CD4-positive, alpha-beta memory T cell (primary cell): ENCODE results near the gene ARHGAP27. TPM values are rescaled to one million over a fixed set of nuclear protein-coding genes. Genes with fewer than 3 reads are reported as not detected.

Experiments used
- CTCF ChIA-PET: fragments of 350-600 bp; sonication (Branson Sonifier 250); formaldehyde crosslinking; loops from one replicate; lab custom pipeline; 2021; ENCODE audit warnings: inconsistent platforms; ENCODE audit not compliant: partially characterized antibody; lab: Charles Lee
- POLR2A ChIA-PET: fragments of 350-600 bp; sonication (Branson Sonifier 250); formaldehyde crosslinking; loops from one replicate; lab custom pipeline; 2021; ENCODE audit not compliant: partially characterized antibody; lab: Charles Lee
- DNase-seq, 5 donors: peaks; one replicate each; pipeline versions ENCODE4 v3.0.0 to v3.0.0-alpha.2; 2020 to 2022; ENCODE audit warnings: mixed read lengths in 1 of 5
- H3K27ac ChIP-seq: one replicate; pipeline ENCODE4 v1.7.0; 2013; ENCODE audit warnings: low read depth, low read length
- H3K27me3 ChIP-seq: 2 replicates; pipeline ENCODE4 v1.7.0; 2013; ENCODE audit warnings: mild to moderate bottlenecking, low read length, moderate library complexity; ENCODE audit not compliant: insufficient read depth
- H3K36me3 ChIP-seq: 2 replicates; pipeline ENCODE4 v1.7.0; 2013; ENCODE audit warnings: mild to moderate bottlenecking, low read length, moderate library complexity; ENCODE audit not compliant: insufficient read depth
- H3K4me1 ChIP-seq: 2 replicates; pipeline ENCODE4 v1.7.0; 2013; ENCODE audit warnings: mild to moderate bottlenecking, low read length, moderate library complexity; ENCODE audit not compliant: insufficient read depth
- H3K4me3 ChIP-seq, 2 donors: one replicate each; pipeline ENCODE4 v1.7.0; 2013; ENCODE audit warnings: low read length in 2 of 2, mild to moderate bottlenecking in 1 of 2
- H3K9me3 ChIP-seq, 2 donors: one replicate each; pipeline ENCODE4 v1.7.0; 2013; ENCODE audit warnings: low read length in 2 of 2, control low read depth in 1 of 2; ENCODE audit not compliant: control insufficient read depth in 1 of 2
- H3K27ac Mint-ChIP-seq, 7 donors: one replicate each; pipeline ENCODE4 v1.8.0; 2020 to 2021; ENCODE audit warnings: mixed read lengths in 7 of 7, mild to moderate bottlenecking in 6 of 7, inconsistent platforms in 3 of 7, moderate library complexity in 3 of 7
- H3K27me3 Mint-ChIP-seq, 2 donors: one replicate each; pipeline ENCODE4 v1.8.0; 2020 to 2021; ENCODE audit warnings: mixed read lengths in 2 of 2
- H3K36me3 Mint-ChIP-seq, 2 donors: one replicate each; pipeline ENCODE4 v1.8.0; 2020 to 2021; ENCODE audit warnings: mixed read lengths in 2 of 2, inconsistent platforms in 1 of 2, mild to moderate bottlenecking in 1 of 2
- H3K4me1 Mint-ChIP-seq, 4 donors: one replicate each; pipeline ENCODE4 v1.8.0; 2020 to 2021; ENCODE audit warnings: mixed read lengths in 4 of 4, mild to moderate bottlenecking in 1 of 4
- H3K4me3 Mint-ChIP-seq, 8 donors: one replicate each; pipeline ENCODE4 v1.8.0; 2020 to 2021; ENCODE audit warnings: mixed read lengths in 8 of 8, mild to moderate bottlenecking in 7 of 8, moderate library complexity in 6 of 8, inconsistent platforms in 3 of 8
- H3K9me3 Mint-ChIP-seq, 8 donors: one replicate each; pipeline ENCODE4 v1.8.0; 2020 to 2021; ENCODE audit warnings: mixed read lengths in 8 of 8, mild to moderate bottlenecking in 5 of 8, inconsistent platforms in 3 of 8, moderate library complexity in 1 of 8
- intact Hi-C: fragments of 100-400 bp; cut with micrococcal nuclease; formaldehyde crosslinking; loops from one replicate; pipeline ENCODE4 v1.15.1; 2023
- polyA plus RNA-seq, 2 donors: library from polyadenylated mRNA; unstranded; fragments of 300-500 nt; fragmentation: Illumina TruSeq; gene quantifications; one replicate each; pipeline ENCODE4 v1.2.3, GENCODE V29; 2021
- total RNA-seq, 2 experiments: library from RNA; stranded (reverse); gene quantifications; one replicate each; pipeline ENCODE4 v1.2.3, GENCODE V29; 2021

ARHGAP27 gene
- total and polyA plus RNA-seq, 4 experiments from 2014 or later = 23.0 to 113 (median 69.4) TPM

GRCh38 chr17:45440161-45440778, 7.6 kb upstream of the ARHGAP27 start:
- DNase-seq = no peak
- Mint-ChIP-seq H3K4me1 (peaks cover 4 to 18% (median 10%) of the 10 kb centered on the region in 4 donors), H3K9me3 (no peaks in the 10 kb centered on the region), H3K36me3 (peaks cover 0 to 28% of the 10 kb centered on the region in 2 donors), H3K27me3 (no peaks in the 10 kb centered on the region), H3K4me3 (no peak overlapping the region), H3K27ac (peak overlapping the region; percentile 18 to 88 (median 68))
- Histone ChIP-seq H3K9me3 (no peaks in the 10 kb centered on the region), H3K4me1 (peaks cover 6% of the 10 kb centered on the region), H3K4me3 (no peak overlapping the region), H3K27ac (no peak overlapping the region), H3K27me3 (no peaks in the 10 kb centered on the region), H3K36me3 (peaks cover 5% of the 10 kb centered on the region)
- POLR2A ChIA-PET = no interaction called here
- CTCF ChIA-PET = interaction anchor here (0.6 to 0.9 kb wide), 2 partner anchors 12 to 501 kb away, joined by 4 read pairs; no protein-coding TSS in a partner anchor
- intact Hi-C loops = no loop called here

- H3K36me3 ChIP-seq = peaks cover 5% of the 10 kb centered on the region
- peaks cover 0 to 24% of the 10 kb centered on the region in 2 donors for H3K36me3 Mint-ChIP-seq
- intact Hi-C loops = no loop called here
Observed at GRCh38 chr17:45438931-45439610, 6.4 kb upstream of the ARHGAP27 start.

GRCh38 chr17:45437465-45438283, 5.0 kb upstream of the ARHGAP27 start:
- Histone ChIP-seq H3K27ac (no peak overlapping the region), H3K4me3 (no peak overlapping the region), H3K9me3 (no peaks in the 10 kb centered on the region), H3K27me3 (no peaks in the 10 kb centered on the region), H3K4me1 (peaks cover 6% of the 10 kb centered on the region), H3K36me3 (peaks cover 5% of the 10 kb centered on the region)
- Mint-ChIP-seq H3K36me3 (peaks cover 0 to 24% of the 10 kb centered on the region in 2 donors), H3K4me1 (peaks cover 2 to 15% (median 8%) of the 10 kb centered on the region in 4 donors), H3K27me3 (no peaks in the 10 kb centered on the region), H3K27ac (no peak overlapping the region), H3K9me3 (no peaks in the 10 kb centered on the region), H3K4me3 (no peak overlapping the region)
- intact Hi-C loops = no loop called here
- ChIA-PET CTCF (no interaction called here), POLR2A (no interaction called here)
- no peak for DNase-seq

More at GRCh38 chr17:45438931-45439610, 6.4 kb upstream of the ARHGAP27 start:
- Mint-ChIP-seq H3K27me3 (no peaks in the 10 kb centered on the region), H3K4me1 (peaks cover 2 to 15% (median 7%) of the 10 kb centered on the region in 4 donors), H3K27ac (peak overlapping the region in 2 of 7 donors; percentile 37 to 40), H3K9me3 (no peaks in the 10 kb centered on the region), H3K4me3 (no peak overlapping the region)
- ChIA-PET POLR2A (no interaction called here), CTCF (no interaction called here)
- H3K9me3 ChIP-seq = no peaks in the 10 kb centered on the region
- no peaks in the 10 kb centered on the region for H3K27me3 ChIP-seq
- H3K4me3 ChIP-seq = no peak overlapping the region
- no peak for DNase-seq
- peaks cover 6% of the 10 kb centered on the region for H3K4me1 ChIP-seq
- no peak overlapping the region for H3K27ac ChIP-seq

GRCh38 chr17:45436625-45437464, 4.2 kb upstream of the ARHGAP27 start:
- intact Hi-C loops = no loop called here
- Histone ChIP-seq H3K27ac (no peak overlapping the region), H3K4me3 (no peak overlapping the region), H3K36me3 (peaks cover 5% of the 10 kb centered on the region), H3K27me3 (no peaks in the 10 kb centered on the region), H3K9me3 (no peaks in the 10 kb centered on the region), H3K4me1 (peaks cover 6% of the 10 kb centered on the region)
- ChIA-PET CTCF (no interaction called here), POLR2A (no interaction called here)
- peaks cover 2 to 15% (median 8%) of the 10 kb centered on the region in 4 donors for H3K4me1 Mint-ChIP-seq
- H3K27ac Mint-ChIP-seq = peak overlapping the region in 1 of 7 donors; percentile 40
- no peak overlapping the region for H3K4me3 Mint-ChIP-seq
- no peaks in the 10 kb centered on the region for H3K27me3 Mint-ChIP-seq
- DNase-seq = no peak
- peaks cover 0 to 24% of the 10 kb centered on the region in 2 donors for H3K36me3 Mint-ChIP-seq
- no peaks in the 10 kb centered on the region for H3K9me3 Mint-ChIP-seq

GRCh38 chr17:45436161-45436560, 3.5 kb upstream of the ARHGAP27 start:
- Histone ChIP-seq H3K4me3 (no peak overlapping the region), H3K27me3 (no peaks in the 10 kb centered on the region), H3K9me3 (no peaks in the 10 kb centered on the region), H3K36me3 (peaks cover 5% of the 10 kb centered on the region), H3K27ac (no peak overlapping the region), H3K4me1 (peaks cover 9% of the 10 kb centered on the region)
- Mint-ChIP-seq H3K27me3 (no peaks in the 10 kb centered on the region), H3K4me3 (no peak overlapping the region), H3K36me3 (peaks cover 0 to 24% of the 10 kb centered on the region in 2 donors), H3K4me1 (peaks cover 2 to 16% (median 9%) of the 10 kb centered on the region in 4 donors), H3K9me3 (no peaks in the 10 kb centered on the region), H3K27ac (peak overlapping the region in 1 of 7 donors; percentile 48)
- no peak for DNase-seq
- ChIA-PET CTCF (interaction anchor here (0.6 kb wide), 1 partner anchor 652 kb away, joined by 3 read pairs; no protein-coding TSS in a partner anchor), POLR2A (no interaction called here)
- intact Hi-C loops = no loop called here

- POLR2A ChIA-PET = interaction anchor here (0.8 kb wide), 1 partner anchor 10 kb away, joined by 5 read pairs; no protein-coding TSS in a partner anchor
- Mint-ChIP-seq H3K9me3 (no peaks in the 10 kb centered on the region), H3K27ac (peak overlapping the region; percentile 53 to 88 (median 77)), H3K4me3 (peak overlapping the region in 1 of 8 donors; percentile 13), H3K36me3 (peaks cover 0 to 24% of the 10 kb centered on the region in 2 donors), H3K4me1 (peaks cover 3 to 19% (median 9%) of the 10 kb centered on the region in 4 donors), H3K27me3 (no peaks in the 10 kb centered on the region)
- Histone ChIP-seq H3K9me3 (no peaks in the 10 kb centered on the region), H3K4me1 (peaks cover 11% of the 10 kb centered on the region), H3K27ac (no peak overlapping the region), H3K36me3 (peaks cover 5% of the 10 kb centered on the region), H3K27me3 (no peaks in the 10 kb centered on the region), H3K4me3 (no peak overlapping the region)
- intact Hi-C loops = no loop called here
- DNase-seq = no peak
- CTCF ChIA-PET = interaction anchor here (0.6 kb wide), 1 partner anchor 651 kb away, joined by 3 read pairs; no protein-coding TSS in a partner anchor
Observed at GRCh38 chr17:45435481-45435880, 2.8 kb upstream of the ARHGAP27 start.
